GM03348 (cell line): Measurements from ENCODE around the gene PDLIM1.
A peak's percentile ranks its signal among the peaks of the same experiment; 100 is the strongest.

ENCODE experiments used
- DNase-seq: peaks from one replicate; pipeline ENCODE4 v3.0.0; 2012; ENCODE audit warnings: low spot score

PDLIM1 gene

DNA sequence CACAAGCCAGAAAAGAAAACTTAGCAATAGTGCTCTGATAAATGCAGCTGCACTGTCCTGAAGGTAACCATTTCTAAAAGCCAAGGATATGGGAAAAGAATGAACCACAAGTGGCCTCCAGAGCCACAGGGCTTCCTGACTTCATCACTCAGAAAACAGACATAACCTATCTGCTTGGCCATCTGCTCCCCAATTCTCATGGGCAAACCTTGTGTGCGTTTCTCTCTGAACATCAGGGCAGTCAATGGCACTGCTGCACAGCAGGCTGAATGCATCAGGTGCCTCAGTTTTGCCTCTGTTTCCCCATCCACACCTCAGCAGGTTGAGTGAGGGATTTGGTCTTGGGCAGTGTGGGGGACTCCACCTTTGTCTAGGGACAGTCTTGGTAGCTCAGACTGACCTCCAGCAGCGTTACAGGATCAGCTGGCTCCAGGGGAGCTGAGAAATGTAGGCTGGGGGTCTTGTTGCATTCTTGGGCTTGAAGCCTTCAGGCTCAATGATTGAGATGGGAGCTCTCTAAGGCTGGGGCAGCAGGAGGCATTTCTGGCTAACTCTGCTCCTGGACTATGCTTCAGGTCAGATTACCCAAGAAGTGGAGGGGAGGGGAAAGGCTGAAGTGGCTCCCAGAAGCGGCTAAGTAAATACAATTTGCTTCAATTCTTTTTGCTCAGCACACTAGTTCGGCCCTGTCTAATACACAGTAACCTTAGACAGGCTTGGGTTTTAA, 23.6 kb upstream of the PDLIM1 start:
- no peak for DNase-seq

DNA sequence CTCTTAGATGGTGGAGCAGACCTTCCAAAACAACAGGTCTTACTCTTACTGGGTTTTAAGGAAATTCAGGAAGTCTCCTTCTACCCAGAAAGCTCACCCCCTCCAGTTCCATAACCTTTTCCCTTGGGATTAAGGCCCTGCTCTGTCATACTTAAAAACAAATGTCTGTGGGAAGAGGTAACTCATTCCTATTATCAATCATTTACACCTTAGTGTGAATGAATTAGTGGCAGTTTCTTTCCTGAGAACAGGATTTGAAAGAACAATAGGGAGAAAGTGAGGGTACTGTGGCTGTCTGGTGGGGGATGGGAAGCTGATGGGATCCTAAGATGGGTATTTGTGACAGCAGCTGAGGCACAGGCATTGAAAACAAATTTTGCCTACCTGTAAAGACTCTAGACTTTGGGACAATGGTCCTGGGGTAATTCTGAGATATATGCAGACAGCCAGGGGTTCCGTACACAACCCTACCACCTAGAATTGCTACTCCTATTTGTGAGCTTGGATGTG, 22.2 kb upstream of the PDLIM1 start:
- DNase-seq: no peak

DNA sequence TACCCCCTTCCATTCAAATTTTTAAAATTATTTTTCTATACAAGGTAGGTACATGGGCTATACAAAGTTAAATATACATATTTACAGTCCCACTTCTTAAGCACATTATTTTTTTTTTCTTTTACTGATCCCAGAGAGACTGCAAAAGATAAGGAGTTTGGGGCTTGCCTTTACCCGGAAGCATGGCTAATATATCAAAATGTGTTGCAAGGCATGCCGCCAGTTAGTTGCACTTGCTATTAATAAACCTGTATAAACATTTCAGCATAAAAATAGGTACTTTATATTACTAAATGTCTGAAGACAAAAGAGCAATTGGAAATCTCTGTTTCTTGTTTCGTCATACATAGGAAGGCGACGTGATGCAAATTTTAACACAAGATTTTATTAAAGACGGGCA, 21.5 kb upstream of the PDLIM1 start:
- no peak for DNase-seq

DNA sequence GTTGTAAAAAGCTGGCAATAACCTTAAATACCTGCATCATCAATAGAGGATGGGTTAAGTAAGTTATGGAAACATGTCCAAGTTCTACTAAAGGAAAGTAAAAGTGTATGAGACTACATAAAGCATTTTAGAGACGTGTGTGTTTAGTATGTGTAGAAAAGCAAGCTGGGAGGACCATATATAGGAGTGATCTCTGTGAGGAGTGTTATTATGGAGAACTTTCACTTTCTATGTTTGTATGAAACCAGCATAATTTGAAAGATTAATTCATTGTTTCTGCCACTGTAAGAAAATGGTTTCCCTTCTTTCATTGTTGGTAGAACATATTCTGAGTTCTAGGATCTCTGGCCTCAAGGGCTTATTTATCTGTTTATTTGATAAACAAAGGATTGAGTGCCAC, 19.2 kb upstream of the PDLIM1 start:
- no peak for DNase-seq

DNA sequence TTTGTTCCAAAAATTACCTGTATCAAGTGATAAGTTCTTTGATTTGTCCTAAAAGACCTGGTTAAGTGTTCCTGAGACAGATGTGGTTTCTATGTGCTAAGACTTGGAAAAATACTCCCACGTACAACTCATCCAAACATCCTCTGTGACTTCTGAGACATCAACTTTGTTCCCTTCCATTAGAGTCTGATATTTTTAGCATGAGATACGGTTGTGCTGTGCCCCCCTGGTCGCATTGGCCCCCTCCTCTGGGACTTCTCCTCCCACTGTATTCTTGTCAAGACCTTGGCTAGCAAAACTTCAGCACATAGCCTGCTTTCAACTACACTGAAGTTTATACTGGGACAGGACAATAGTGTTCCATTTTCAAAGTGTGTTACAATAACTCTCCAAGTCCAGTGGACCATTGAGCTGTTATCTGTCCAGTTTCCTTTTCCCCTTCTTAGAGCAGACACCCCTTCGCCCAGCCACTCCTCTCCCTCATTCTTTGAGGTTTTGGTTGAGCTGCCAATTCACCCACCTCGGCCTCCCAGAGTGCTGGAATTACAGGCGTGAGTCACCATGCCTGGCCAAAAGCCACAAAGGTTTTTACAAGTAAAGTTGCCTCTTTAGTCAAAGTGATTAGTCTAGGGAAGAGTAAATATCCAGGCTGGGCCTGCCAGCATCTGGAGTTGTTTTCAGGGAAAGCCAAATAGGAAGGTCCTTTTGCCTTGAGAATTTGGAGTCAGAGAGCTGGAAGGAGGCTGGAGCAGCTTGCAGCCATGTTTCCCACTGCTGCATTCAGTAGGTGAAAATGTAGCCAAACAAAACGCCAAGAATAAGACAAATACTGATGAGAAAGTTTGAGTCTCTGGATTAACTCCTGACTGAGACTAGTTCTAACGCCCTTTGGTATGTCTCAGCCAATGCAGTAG, 17.8 kb upstream of the PDLIM1 start:
- DNase-seq: peak; percentile 82

DNA sequence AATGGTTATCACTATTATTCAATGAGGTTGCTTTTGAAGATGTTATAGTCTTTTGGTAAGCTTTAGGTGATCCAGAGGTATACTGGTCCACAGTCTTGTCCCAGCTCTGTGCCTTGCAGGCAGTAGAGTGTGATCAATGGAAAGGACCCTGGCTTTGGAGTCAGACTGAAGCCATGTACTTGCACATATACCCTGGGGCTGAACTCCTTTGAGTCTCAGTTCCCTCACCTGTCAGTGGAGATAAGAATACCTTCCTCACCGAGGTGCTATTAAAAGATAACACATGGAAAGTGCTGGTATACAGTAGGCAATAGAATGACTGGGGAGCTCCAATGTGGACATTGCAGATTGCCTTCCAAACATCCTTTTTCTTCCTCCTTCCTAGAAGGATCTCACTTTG, 16.0 kb upstream of the PDLIM1 start:
- DNase-seq: no peak

DNA sequence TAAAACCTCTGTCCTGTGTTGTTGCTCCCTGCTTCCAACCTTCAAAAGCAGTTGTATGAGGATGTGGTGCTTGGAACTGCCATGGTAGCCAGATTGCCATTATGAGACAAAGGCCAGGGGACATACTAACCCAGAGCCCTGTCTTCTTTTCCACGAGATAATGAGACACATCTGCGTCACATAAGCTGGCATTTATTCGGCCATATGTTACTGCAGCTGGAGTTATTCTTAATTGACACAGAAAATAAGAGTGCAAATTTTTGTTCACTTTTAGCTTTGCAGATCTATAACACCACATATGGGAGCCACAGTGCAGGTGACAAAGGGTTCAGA, 15.5 kb upstream of the PDLIM1 start:
- DNase-seq: no peak

DNA sequence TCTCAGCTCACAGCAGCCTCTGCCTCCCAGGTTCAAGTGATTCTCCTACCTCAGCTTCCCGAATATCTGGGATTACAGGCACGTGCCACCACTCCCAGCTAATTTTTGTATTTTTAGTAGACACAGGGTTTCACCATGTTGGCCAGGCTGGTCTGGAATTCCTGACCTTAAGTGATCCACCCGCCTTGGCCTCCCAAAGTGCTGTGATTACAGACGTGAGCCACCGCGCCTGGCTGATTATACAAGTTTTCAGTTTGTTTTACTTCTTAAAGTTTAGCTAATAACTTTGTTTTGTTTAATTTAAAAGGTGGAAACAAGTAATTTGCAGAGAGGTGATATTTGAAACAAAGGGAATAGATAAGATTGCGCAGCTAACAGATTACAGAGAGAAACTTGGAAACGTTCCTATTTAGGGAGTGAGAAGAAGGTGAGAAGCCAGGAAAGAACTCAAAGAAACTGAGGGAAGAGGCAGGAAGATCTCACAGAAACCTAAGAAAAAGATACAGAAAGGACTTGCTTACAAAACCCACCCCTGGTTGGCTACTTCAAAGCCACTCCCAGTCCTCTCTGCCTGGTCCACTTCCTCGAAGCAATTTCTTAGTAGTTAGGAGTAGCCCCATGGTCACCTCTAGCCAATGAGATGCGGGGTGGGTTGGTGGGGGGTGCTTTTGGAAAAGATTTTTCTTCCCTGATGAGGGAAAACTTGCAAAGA, 15.0 kb upstream of the PDLIM1 start:
- DNase-seq: no peak

DNA sequence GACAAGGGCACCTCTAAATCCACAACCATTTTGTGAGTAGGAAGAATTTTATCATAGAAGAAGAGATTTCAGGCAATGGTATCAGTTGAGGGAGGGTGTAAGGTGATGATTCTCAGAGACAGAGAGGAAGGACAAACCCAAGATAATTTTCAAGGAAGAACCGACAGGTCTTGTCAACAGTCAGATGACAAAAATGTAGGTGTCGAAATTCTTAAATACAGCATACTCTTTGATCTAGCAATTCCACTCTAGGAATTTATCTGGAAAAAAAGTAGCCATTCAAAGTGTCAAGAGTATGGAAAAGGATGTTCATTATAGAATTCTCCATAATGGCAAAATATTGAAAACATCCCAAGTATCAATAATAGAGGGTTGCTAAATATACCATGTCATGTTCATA, 14.2 kb upstream of the PDLIM1 start:
- DNase-seq: no peak

DNA sequence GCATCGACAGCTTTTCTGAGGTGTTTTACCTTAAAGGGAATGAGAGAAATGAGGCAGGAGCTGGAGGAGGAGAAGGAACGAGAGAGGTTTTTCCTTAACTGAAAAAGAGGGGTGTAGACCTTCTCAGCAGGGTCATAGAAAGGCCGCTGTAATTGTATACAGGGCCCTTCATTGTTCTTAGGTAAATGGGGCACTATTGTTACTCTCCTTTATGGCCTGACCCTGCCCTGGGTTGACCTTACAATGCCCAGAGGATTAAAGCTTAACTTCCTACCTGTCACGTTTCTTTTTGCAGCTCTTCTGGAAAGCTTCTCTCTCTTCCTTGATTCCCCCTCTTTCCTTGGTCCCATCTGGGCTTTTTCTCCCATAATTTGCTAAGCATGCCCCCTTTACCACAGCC, 13.7 kb upstream of the PDLIM1 start:
- DNase-seq: no peak

DNA sequence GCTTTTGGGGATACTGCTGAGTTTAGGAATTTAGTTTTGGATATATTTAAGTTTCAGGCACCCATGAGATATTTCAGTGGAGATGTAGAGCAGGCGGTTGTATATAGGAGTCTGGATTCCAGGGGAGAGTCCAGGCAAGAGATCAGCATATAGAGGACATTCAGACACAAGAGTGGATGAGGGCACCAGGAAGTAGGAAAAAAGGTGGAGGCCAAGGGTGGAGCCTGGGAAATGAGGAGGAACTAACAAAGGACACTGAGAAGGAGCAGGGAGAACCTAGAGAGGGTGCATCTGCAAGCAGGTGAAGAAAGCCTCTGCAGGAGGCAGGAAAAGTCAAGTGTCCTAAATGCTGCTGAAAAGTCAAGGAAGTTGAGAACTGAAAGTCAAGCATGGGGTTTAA, 13.1 kb upstream of the PDLIM1 start:
- DNase-seq: no peak

DNA sequence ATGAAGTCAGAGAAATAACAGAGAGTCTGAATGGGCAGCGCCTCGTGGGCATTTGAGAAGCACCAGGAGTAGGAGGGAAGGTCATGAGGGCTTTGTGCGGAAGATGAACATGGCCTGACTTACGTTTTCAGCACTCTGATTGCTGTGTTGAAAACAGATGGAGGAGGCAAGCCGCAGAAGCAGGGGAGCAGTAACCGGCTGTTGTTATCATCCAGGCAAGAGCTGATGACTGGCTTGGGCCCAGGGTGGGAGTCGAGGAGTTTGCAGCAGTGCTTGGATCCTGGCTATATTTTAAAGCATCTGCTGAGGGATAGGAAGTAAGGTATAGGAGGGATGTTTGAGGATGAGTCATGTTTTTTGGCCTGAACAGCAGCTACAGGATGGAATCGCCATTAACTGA, 12.7 kb upstream of the PDLIM1 start:
- DNase-seq: no peak

DNA sequence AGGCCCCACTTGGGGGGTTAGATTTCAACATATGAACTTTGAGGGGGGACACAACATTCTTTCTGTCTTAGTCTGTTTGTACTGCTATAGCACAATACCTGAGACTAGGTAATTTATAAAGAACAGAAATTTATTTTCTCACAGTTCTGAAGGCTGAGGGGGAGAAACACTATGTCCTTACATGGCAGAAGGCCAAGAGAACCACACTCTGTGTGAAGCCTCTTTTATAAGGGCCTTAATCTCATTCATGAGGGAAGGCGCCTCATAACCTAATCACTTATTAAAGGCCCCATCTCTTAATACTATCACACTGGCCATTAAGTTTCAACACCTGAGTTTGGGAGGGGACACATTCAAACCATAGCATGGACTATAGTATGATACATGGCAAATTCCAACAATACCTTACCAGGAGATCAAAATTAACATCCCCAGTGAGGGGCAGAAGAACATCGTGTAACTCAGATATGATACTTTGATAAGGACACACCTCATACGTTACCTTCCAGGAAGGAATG, 9.3 kb upstream of the PDLIM1 start:
- DNase-seq: no peak

DNA sequence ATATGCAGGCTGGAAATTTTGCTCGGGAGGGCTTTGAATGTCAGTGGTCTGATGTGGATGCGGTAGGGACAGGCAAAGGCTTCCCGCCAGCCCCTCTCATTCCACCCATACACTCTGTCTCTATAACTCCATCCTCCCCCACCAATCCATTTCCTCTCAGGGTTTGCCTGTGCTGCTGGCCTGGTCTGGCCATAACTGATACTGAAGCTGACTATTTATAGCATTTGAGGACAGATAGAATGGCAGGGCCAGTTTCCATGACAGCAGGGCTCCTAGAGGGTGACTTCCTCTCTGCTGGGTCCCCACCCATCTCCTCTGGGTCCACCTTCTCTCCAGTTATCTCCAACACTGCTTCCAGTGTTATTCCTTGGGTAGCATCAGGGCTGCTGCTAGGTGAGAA, 6.6 kb upstream of the PDLIM1 start:
- no peak for DNase-seq

DNA sequence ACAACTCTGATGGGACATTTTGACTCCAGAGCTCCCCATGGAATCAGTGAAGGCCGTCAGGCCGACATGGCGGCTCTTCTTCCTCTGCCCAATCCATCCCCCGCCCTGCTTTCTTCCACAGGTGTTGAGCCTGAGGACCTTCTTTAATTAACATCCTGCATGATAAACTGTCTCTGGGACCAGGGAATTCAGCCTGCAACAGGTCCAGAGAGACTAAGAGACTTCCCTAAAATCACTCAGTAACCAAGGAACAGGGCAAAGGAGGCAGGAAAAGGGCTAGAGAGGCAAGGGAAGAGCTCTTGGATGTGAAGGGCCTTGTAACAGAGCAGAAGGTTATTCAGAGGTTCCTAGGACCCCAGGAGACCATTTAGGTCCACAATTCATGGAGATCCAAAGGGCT, 6.0 kb upstream of the PDLIM1 start:
- DNase-seq: no peak

DNA sequence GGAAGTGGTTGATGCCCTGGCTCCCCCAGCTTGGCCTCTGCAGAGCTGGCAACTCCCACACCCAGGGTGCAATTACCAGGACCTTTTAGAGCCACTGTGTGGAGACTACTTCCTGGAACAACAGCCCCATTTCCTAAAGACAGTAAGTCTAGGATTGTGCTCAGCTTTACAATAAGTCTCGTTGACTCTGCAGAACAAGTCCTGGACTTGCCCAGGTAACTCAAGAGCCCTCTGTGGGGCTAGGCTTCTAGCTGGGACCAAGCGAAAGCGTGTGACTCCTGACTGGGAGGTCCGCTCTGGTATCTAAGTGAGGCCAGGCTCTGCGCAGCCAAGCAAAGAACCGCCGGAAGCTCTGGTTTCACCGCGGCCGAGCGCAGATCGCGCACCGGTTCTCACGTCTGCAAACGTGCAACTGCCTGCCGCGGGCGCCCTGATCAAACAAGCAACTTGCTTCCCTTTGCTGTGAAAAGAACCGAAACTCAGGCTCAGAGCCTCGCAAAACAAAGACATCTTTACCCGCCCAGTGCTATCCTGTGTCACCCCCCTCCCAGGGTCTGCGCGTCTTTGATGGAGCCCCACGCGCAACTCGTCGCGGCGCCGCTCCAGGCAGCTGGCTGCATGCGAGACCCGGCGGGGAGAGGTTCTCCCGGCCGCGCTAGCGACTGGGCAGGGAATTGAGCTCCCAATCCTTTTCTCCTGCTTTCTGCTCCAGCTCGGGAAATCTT, 4.4 kb upstream of the PDLIM1 start:
- peak; percentile 24 for DNase-seq

DNA sequence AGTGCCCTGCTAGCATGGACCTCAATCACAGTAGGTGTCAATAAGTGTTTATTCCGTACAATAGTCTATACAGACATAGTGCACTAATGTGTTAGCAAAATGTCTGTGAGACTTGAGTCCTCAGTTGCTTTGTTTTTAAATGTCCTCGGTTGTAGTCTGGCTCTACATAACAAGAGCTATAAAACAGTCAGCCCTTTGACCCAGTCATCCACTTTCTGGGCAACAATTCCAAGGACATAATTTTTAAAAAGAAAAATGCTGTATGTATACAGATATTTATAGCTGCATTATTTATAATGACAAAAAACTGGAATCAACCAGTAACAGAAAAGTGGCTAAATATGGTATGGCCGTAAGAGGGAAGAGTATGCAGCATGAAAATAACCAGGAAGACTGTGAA, 2.8 kb upstream of the PDLIM1 start:
- no peak for DNase-seq

DNA sequence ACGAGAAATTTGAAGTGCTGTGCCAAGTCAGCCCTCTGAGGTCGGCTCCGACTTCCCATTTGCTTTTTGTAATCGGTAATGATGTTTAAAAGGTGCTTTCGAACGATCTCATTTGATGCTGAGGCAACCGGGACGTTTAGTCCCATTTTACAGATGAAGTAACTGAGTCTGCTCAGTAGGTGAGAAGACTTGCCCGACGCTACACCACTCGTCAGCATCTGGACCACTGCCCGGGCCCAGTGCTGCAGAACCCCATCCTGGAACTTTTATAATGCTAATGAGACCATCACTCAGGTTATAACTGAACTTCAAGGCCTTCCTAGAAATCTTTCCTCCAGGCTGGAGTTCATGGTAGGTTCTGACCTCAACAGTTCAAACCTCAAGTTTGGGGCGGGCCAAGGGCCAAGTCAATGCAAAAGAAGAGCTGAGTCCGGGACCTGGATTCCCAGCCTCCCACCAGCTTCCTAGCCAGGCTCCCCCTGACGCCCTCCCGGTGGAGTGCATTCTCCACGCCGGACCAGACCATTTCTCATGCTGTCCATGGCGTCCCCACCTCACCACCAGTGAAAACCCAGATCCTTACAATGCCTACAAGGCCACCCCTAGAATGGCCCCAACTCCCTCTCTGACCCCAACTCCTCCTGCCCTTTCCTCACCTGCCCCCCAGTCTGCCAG, 699 bp upstream of the PDLIM1 start:
- DNase-seq: no peak

DNA sequence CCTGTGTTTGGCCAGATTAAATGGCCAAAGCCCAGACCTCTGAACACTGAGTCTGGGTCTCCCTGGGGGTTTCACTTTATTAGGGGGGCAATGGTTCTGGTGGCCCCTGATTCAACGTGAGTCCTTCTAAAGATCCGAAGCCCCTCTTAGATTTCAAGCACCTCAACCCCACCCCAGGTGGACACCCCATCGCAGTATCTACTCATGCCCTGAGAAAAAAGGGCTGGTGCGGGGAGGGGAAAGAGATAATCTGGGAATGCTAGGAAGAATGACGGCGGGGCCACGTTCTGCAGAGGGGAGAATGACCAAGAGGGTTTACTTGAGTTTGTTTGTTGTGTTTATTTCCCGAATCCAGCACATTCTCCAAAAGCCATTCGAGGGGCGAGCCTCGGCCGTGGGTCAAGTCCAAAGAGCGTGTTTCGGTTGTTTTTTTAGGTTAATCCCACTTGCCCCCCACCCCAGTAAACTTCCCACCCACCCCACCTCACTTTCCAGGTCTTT, 832 bp downstream of the PDLIM1 start:
- peak; percentile 13 for DNase-seq

DNA sequence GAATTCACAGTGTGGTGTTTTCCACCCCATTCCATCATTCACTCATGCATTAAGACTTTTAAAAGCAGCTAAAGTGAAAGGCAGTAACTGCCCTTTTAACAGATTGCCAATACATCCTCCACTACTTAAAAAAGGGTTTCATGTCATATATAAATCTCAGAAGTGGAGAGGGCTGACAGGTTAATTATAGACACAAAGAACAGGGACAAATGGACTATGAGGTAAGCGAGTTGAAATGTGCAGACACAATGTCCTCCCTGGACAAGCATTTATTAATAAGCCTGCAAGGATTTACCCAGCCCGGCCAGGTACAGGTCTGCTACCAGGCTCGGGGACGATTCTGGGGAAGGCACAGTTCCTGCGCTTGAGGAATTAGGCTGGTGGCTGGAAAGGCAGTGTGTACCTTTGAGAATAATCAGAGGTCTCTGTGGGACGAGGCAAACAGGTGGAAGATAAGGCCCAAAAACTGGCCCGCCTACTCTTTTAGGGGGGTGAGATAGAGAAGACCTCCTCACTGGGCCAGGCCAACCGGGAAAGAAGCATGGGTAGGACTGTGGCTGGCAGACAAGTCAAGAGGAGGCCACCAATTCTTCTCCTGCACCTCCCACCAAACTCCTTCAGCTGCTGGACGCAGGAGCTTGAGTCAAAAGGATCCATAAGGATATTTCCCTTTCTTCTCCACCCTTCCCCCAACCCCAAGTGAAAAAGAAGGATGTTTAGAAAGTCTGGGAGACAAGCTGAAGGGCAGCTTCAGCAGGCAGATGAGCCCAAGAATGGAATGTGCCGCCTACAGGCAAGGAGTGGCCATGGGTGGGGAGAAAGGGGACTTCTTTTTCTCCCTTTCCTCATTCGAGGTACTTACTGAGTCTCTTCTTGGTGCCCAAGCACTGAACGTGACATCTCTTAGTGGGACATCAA, 1.5 kb downstream of the PDLIM1 start:
- DNase-seq: peak; percentile 70
